Effector CD8-positive, alpha-beta T cell (primary cell): ENCODE measurements around the gene ARHGEF3.

Source experiments
- DNase-seq: peaks from one replicate; lab custom pipeline; 2025; lab: John Stamatoyannopoulos, UW

ARHGEF3 gene

DNA sequence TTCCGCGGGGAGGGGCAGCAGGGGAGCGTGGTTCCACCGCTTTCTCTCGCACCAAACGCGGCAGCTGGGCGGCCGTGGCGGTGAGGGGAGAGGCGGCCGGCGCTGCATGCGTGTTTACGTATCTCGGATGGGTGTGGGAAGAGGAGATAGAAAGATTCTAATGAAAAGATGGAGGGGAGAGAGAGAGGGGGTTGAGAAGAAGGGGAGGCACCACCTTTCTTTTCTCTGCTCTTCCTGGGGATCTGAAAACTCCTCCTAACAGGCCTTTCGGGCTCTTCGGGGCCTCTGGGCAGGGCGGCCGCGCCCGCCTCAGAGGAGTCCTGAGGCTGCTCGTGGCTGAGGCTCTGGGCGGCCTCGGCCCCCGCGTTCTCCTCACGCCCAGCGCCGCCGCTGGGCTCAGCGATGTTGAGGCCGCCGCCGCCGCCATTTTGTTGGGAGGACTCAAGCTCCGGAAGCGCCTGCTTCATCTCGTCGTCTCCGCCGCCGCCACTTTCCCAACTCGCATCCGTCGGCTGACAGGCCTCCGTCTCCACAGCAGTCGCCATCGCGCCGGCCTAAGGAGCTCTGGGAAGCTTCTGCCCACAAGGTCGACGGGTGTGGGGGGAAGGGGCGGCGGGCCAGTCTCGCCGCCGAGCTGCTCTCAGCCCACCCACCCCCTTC, 119.2 kb downstream of the ARHGEF3 start:
- DNase-seq, result peak; percentile 57

GRCh38 chr3:56681984-56682461, 119.7 kb downstream of the ARHGEF3 start:
- no peak for DNase-seq

- no peak for DNase-seq
These were observed 121.6 kb downstream of the ARHGEF3 start for GRCh38 chr3:56680054-56680580.
